Heart left ventricle (tissue), 13 donors: ENCODE data around the gene ST3GAL4.

Experiments used
- POLR2A ChIP-seq, 2 donors: fragments of 450-650 bp; IDR thresholded peaks; one replicate each; pipeline ENCODE4 v1.6.1; 2017; ENCODE audit warnings: antibody characterized with exemption in 2 of 2, mild to moderate bottlenecking in 2 of 2, moderate library complexity in 2 of 2
- TF ChIP-seq, protein P1 (sequence below), 12 donors: fragments of 200-600 bp; sonication (generic) in 4 of 12; IDR thresholded peaks; one replicate each; pipeline versions ENCODE4 v1.5.0 to v1.8.0; 2018 to 2022; ENCODE audit warnings: antibody characterized with exemption in 12 of 12, mild to moderate bottlenecking in 5 of 12
- donor health status: ischemic (EF 13 %, LVEDD 7.1; RV severe dilation, severe dysfunction).
- donor health status: DM: no; HTN: yes; CAD: no.
- donor health status: DM: no; HTN: no; CAD: no.
- donor health status: ischemic (EF 25% LVEDD 6.9; RV normal size, moderate dysfunction).
- donor health status: ischemic (EF 25% LVEDD 5.7; RV mildly dilated, moderate dysfunction).
- donor health status: ischemic (EF 35%, LVEDD 5.7; RV mildly dilated, moderate dysfunction).
- donor health status: nonischemic (EF 11% LVEDD 7.7; RV severe dilation, severe dysfunction).
- donor health status: DM: yes; HTN: yes; CAD: no.
- donor health status: PGD.
- donor health status: ischemic (EF 29% LVEDD 5.4; RV normal size, mild dysfunction).
- donor health status: nonischemic (EF 23%, LVEDD 6.1; RV moderate dilation, normal function).

GRCh38 chr11:126410649-126411048, 55.2 kb downstream of the ST3GAL4 start:
- TF ChIP-seq, protein P1, sequence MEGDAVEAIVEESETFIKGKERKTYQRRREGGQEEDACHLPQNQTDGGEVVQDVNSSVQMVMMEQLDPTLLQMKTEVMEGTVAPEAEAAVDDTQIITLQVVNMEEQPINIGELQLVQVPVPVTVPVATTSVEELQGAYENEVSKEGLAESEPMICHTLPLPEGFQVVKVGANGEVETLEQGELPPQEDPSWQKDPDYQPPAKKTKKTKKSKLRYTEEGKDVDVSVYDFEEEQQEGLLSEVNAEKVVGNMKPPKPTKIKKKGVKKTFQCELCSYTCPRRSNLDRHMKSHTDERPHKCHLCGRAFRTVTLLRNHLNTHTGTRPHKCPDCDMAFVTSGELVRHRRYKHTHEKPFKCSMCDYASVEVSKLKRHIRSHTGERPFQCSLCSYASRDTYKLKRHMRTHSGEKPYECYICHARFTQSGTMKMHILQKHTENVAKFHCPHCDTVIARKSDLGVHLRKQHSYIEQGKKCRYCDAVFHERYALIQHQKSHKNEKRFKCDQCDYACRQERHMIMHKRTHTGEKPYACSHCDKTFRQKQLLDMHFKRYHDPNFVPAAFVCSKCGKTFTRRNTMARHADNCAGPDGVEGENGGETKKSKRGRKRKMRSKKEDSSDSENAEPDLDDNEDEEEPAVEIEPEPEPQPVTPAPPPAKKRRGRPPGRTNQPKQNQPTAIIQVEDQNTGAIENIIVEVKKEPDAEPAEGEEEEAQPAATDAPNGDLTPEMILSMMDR (IDR thresholded peaks at IDR 0.05): no peak
- TF ChIP-seq POLR2A (IDR thresholded peaks at IDR 0.05): no peak
